Keratinocyte (primary cell): ENCODE results near the gene CCDC88A. TPM values are rescaled to one million over a fixed set of nuclear protein-coding genes. Genes with fewer than 3 reads are reported as not detected.

ENCODE experiments used
- DNase-seq: peaks from one replicate; pipeline ENCODE4 v3.0.0-alpha.2; 2011; ENCODE audit warnings: low read depth, missing footprints, low spot score
- FAIRE-seq: peaks from 2 replicates; lab custom pipeline; 2011; peaks lifted over from hg19 to GRCh38; lab: Jason Lieb, UNC
- H2AFZ ChIP-seq: 2 replicates; pipeline ENCODE4 v1.6.0; 2012; ENCODE audit warnings: low read length, control low read depth, inconsistent platforms; ENCODE audit not compliant: control insufficient read depth
- H3K27ac ChIP-seq: 2 replicates; pipeline ENCODE4 v1.5.1; 2011; ENCODE audit warnings: low read length; ENCODE audit not compliant: control insufficient read depth, insufficient read depth
- H3K27me3 ChIP-seq: 3 replicates; pipeline ENCODE4 v1.6.0; 2011; ENCODE audit warnings: low read length; ENCODE audit not compliant: control insufficient read depth, insufficient read depth; ENCODE audit errors: extremely low read depth
- H3K36me3 ChIP-seq, 2 experiments: 2 replicates in 1 of 2; 3 replicates in 1 of 2; pipeline ENCODE4 v1.5.1; 2011; ENCODE audit warnings: low read length in 2 of 2, mild to moderate bottlenecking in 1 of 2; ENCODE audit not compliant: control insufficient read depth in 2 of 2, insufficient read depth in 2 of 2; ENCODE audit errors: extremely low read depth in 1 of 2
- H3K4me1 ChIP-seq: 3 replicates; pipeline ENCODE4 v1.5.1; 2011; ENCODE audit warnings: low read length; ENCODE audit not compliant: control insufficient read depth, insufficient read depth; ENCODE audit errors: extremely low read depth
- H3K4me2 ChIP-seq: 3 replicates; pipeline ENCODE4 v1.6.0; 2011; ENCODE audit warnings: low read depth, low read length; ENCODE audit not compliant: control insufficient read depth, insufficient read depth; ENCODE audit errors: extremely low read depth
- H3K4me3 ChIP-seq, 3 experiments: fragments of 200-600 bp in 1 of 3; sonication (generic) in 1 of 3; 2 replicates in 2 of 3; 3 replicates in 1 of 3; pipeline ENCODE4 v1.5.1; 2011 to 2016; ENCODE audit warnings: low read length in 3 of 3, mild to moderate bottlenecking in 3 of 3, control low read depth in 2 of 3, inconsistent platforms in 1 of 3, low read depth in 1 of 3, mixed read lengths in 1 of 3, mixed run types in 1 of 3, moderate library complexity in 1 of 3; ENCODE audit not compliant: control insufficient read depth in 2 of 3, insufficient read depth in 2 of 3; ENCODE audit errors: extremely low read depth in 1 of 3
- H3K79me2 ChIP-seq: 2 replicates; pipeline ENCODE4 v1.6.0; 2012; ENCODE audit warnings: low read length; ENCODE audit not compliant: control insufficient read depth, insufficient read depth
- H3K9ac ChIP-seq: 3 replicates; pipeline ENCODE4 v1.6.0; 2011; ENCODE audit warnings: low read length; ENCODE audit not compliant: control insufficient read depth, insufficient read depth; ENCODE audit errors: extremely low read depth
- H3K9me1 ChIP-seq: 3 replicates; pipeline ENCODE4 v1.6.0; 2011; ENCODE audit warnings: low read length; ENCODE audit not compliant: control insufficient read depth, insufficient read depth; ENCODE audit errors: extremely low read depth
- H3K9me3 ChIP-seq: 2 replicates; pipeline ENCODE4 v1.5.1; 2012; ENCODE audit warnings: low read depth, low read length; ENCODE audit not compliant: control insufficient read depth
- H4K20me1 ChIP-seq: 3 replicates; pipeline ENCODE4 v1.6.0; 2011; ENCODE audit warnings: low read length; ENCODE audit not compliant: control insufficient read depth, insufficient read depth; ENCODE audit errors: extremely low read depth
- EZH2 ChIP-seq: IDR thresholded peaks from one replicate; pipeline ENCODE4 v1.6.1; 2012; ENCODE audit warnings: inconsistent platforms, mild to moderate bottlenecking, low read length, moderate library complexity
- dilution Hi-C: fragments of 300-500 bp; cut with MboI; formaldehyde crosslinking; loops from one replicate; pipeline ENCODE4 v1.7.0; 2020; ENCODE audit warnings: low sequenced_read_pairs; ENCODE audit not compliant: extremely low pct_ligation_motif_present
- polyA plus RNA-seq, 5 experiments: library from polyadenylated mRNA; depleted of rRNA in 3 of 5; stranded (reverse) in 3 of 5; stranded (forward) in 1 of 5; unstranded in 1 of 5; fragments of >200 nt; gene quantifications; 1 replicate in 1 of 5; 2 replicates in 3 of 5; 3 replicates in 1 of 5; pipeline versions ENCODE4 v1.2.1 to v1.2.3, GENCODE V29; 2011 to 2012; ENCODE audit warnings: missing spikeins in 2 of 5, low read depth in 1 of 5, low replicate concordance in 1 of 5
- TF ChIP-seq, protein P1 (sequence below), 3 experiments: IDR thresholded peaks in 1 of 3; conservative IDR thresholded peaks in 1 of 3; optimal IDR thresholded peaks in 1 of 3; 2 replicates in 2 of 3; 3 replicates in 1 of 3; pipeline versions ENCODE3 to v1.5.1; 2011; ENCODE audit warnings: low read length in 3 of 3, mild to moderate bottlenecking in 3 of 3, moderate library complexity in 2 of 3, control low read depth in 1 of 3, inconsistent platforms in 1 of 3; ENCODE audit not compliant: insufficient read depth in 2 of 3; ENCODE audit errors: extremely low read depth in 1 of 3

CCDC88A gene
- polyA plus RNA-seq, 1 donor (not counting 4 experiments of a cell fraction or from before 2014, with no cell fraction given), result 21.3 TPM

DNA sequence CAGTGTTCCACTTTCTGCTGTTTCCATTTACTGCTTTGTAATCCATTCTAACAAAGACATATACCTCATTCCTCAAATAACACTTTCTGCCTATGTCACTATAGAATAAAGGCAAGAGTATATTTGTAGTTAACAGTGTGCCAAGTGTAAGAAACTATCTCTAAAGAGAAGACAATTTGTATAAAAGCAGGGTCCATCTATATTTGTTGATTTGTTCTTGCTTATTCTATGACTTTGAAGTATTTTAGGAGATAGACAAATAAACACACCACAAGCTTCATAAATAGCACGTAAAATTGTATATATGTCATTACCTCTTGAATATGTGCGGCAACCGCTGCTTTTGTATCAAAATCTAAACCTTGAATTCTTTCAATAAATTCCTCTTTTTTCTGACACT is 56.0 kb downstream of the CCDC88A start:
- FAIRE-seq, result no peak
- Histone ChIP-seq H3K4me3 (no peak overlapping the region), H3K9ac (no peak overlapping the region), H3K4me2 (no peak overlapping the region), H3K27me3 (no peaks in the 10 kb centered on the region), H3K9me3 (no peaks in the 10 kb centered on the region), H4K20me1 (no peaks in the 10 kb centered on the region), H3K9me1 (no peaks in the 10 kb centered on the region), H3K4me1 (peaks cover 9% of the 10 kb centered on the region), H2AFZ (no peak overlapping the region), H3K36me3 (no peaks in the 10 kb centered on the region), H3K79me2 (no peaks in the 10 kb centered on the region), H3K27ac (no peak overlapping the region)
- no peak for DNase-seq
- TF ChIP-seq, protein P1, sequence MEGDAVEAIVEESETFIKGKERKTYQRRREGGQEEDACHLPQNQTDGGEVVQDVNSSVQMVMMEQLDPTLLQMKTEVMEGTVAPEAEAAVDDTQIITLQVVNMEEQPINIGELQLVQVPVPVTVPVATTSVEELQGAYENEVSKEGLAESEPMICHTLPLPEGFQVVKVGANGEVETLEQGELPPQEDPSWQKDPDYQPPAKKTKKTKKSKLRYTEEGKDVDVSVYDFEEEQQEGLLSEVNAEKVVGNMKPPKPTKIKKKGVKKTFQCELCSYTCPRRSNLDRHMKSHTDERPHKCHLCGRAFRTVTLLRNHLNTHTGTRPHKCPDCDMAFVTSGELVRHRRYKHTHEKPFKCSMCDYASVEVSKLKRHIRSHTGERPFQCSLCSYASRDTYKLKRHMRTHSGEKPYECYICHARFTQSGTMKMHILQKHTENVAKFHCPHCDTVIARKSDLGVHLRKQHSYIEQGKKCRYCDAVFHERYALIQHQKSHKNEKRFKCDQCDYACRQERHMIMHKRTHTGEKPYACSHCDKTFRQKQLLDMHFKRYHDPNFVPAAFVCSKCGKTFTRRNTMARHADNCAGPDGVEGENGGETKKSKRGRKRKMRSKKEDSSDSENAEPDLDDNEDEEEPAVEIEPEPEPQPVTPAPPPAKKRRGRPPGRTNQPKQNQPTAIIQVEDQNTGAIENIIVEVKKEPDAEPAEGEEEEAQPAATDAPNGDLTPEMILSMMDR (optimal IDR thresholded peaks at IDR 0.05 in 1 of 3, IDR thresholded peaks at IDR 0.05 in 1 of 3, conservative IDR thresholded peaks at IDR 0.05 in 1 of 3; ENCODE audit: extremely low read depth in 1 of 3, insufficient read depth in 2 of 3, low read length in 3 of 3), result no peak
- no peak for TF ChIP-seq EZH2
- dilution Hi-C loops, result no loop called here

DNA sequence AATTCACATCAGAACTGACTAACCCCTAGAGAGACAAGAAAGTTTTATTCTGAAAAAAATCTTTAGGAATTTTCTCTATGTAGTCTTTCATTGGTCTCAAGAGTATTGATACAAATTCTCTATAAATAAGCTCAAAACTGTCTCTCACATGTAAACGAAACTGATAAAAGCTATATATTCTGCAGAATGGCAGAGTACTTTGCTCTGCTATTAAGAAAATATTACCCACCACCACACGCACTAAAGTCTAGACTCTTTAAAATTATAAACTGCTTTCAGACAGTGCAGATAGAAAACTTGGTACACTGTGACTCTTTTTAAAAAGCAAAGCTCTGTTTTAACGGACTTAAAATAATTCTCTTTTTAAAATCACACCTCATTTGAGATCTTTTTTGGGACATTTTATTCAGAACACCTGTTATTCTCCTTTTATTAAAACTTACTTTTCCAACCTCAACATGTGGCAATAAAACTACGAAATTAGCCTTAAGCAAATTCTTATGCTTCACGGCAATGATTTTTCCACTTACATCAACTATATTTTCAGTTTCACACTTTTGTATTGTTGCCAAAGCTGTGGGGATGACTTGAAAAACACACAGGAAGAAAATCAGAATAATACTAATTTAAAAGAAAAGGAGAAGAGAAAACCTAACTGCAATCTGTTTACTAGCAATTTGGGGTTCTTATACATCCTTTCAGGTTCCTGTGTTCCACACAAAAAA is 58.0 kb downstream of the CCDC88A start:
- Histone ChIP-seq H3K4me3 (no peak overlapping the region), H3K9ac (no peak overlapping the region), H3K4me2 (no peak overlapping the region), H3K9me1 (no peaks in the 10 kb centered on the region), H3K4me1 (peaks cover 9% of the 10 kb centered on the region), H3K27ac (no peak overlapping the region), H3K9me3 (no peaks in the 10 kb centered on the region), H3K79me2 (no peaks in the 10 kb centered on the region), H4K20me1 (no peaks in the 10 kb centered on the region), H3K36me3 (no peaks in the 10 kb centered on the region), H3K27me3 (no peaks in the 10 kb centered on the region), H2AFZ (no peak overlapping the region)
- no peak for DNase-seq
- no peak for TF ChIP-seq EZH2
- TF ChIP-seq, protein P1 (optimal IDR thresholded peaks at IDR 0.05 in 1 of 3, IDR thresholded peaks at IDR 0.05 in 1 of 3, conservative IDR thresholded peaks at IDR 0.05 in 1 of 3; ENCODE audit: extremely low read depth in 1 of 3, insufficient read depth in 2 of 3, low read length in 3 of 3), result no peak
- dilution Hi-C loops, result no loop called here
- no peak for FAIRE-seq
